Ovary (tissue), 9 donors: ENCODE measurements around the gene WDR81. TPM values are rescaled to one million over a fixed set of nuclear protein-coding genes. Genes with fewer than 3 reads are reported as not detected.
"Not testable (repeated sequence)": the region's sequence is repeated elsewhere in the genome, so short reads cannot be mapped to it uniquely, and the experiment has no call there.

Source experiments
- DNase-seq, 5 donors: peaks; one replicate each; pipeline ENCODE4 v3.0.0-alpha.2; 2019 to 2020
- H3K27ac ChIP-seq, 2 donors: fragments of 200-600 bp; one replicate each; pipeline versions ENCODE4 v1.5.1 to v1.8.0; 2019 to 2022
- H3K27me3 ChIP-seq: fragments of 200-600 bp; one replicate; pipeline ENCODE4 v1.8.0; 2022
- H3K36me3 ChIP-seq: fragments of 200-600 bp; sonication (generic); one replicate; pipeline ENCODE4 v1.5.1; 2019
- H3K4me1 ChIP-seq: one replicate; pipeline ENCODE4 v1.8.1; 2013; ENCODE audit warnings: mild to moderate bottlenecking, moderate library complexity; ENCODE audit not compliant: insufficient read depth
- H3K4me3 ChIP-seq: fragments of 200-600 bp; sonication (generic); one replicate; pipeline ENCODE4 v1.5.1; 2017
- H3K9me3 ChIP-seq, 2 donors: fragments of 200-600 bp in 1 of 2; sonication (generic) in 1 of 2; one replicate each; pipeline versions ENCODE4 v1.5.1 to v1.8.1; 2013 to 2019; ENCODE audit warnings: mild to moderate bottlenecking in 1 of 2, moderate library complexity in 1 of 2
- CTCF ChIP-seq, 3 donors: fragments of 450-650 bp in 2 of 3; fragments of 200-600 bp in 1 of 3; IDR thresholded peaks; one replicate each; pipeline versions ENCODE4 v1.5.1 to v1.8.0; 2016 to 2022; ENCODE audit warnings: antibody characterized with exemption in 3 of 3, mild to moderate bottlenecking in 1 of 3
- EP300 ChIP-seq: sonication (generic); formaldehyde crosslinking; IDR thresholded peaks from one replicate; pipeline ENCODE4 v1.6.1; 2017; ENCODE audit warnings: antibody characterized with exemption
- POLR2A ChIP-seq: fragments of 450-650 bp; IDR thresholded peaks from one replicate; pipeline ENCODE4 v1.6.1; 2017; ENCODE audit warnings: antibody characterized with exemption, mild to moderate bottlenecking, moderate library complexity
- WGBS, 3 donors: extraction: QIAGEN DNeasy Blood & Tissue Kit in 1 of 3; methylation state at CpG; one replicate each; pipeline versions ENCODE4 v1.1.5 to v1.1.7; 2013 to 2017; 5-methylcytosine and 5-hydroxymethylcytosine counted together
- intact Hi-C, 4 donors: fragments of 100-400 bp; cut with DNase I; formaldehyde crosslinking; loops; one replicate each; pipeline versions ENCODE4 v1.11.0 to v1.15.1; 2022 to 2023
- polyA plus RNA-seq, 2 donors: library from polyadenylated mRNA; stranded (reverse); fragments of 200-250 nt in 1 of 2; fragments of 350-450 nt in 1 of 2; fragmentation: Illumina TruSeq in 1 of 2; extraction: RNeasy Lipid Tissue Mini Kit (QIAGEN cat#74804) in 1 of 2; gene quantifications; one replicate each; pipeline ENCODE4 v1.2.3, GENCODE V29; 2013 to 2014
- total RNA-seq, 7 donors: library from RNA; depleted of rRNA in 2 of 7; stranded (reverse); fragments of >200 nt in 2 of 7; fragmentation: NEBNext Ultra II Directional in 3 of 7; extraction: Animal tissue kit (Norgen Biotek cat#: 25700) in 3 of 7; gene quantifications; one replicate each; pipeline versions ENCODE4 v1.1.0 to v1.2.4, GENCODE V29; 2016 to 2023
- donor health status: DM: no; HTN: no; CAD: no; lungs with moderate emphysema.
- donor health status: DM: no; HTN: no; CAD: no.
- donor health status: Bipolar disorder and iron deficiency.
- donor health status: DM: yes; HTN: yes; CAD: no.
- donor health status: DM: no; HTN: no; CAD: no.
- donor health status: DM: yes; HTN: yes; CAD: no.

The WDR81 gene
- total and polyA plus RNA-seq, 9 donors, result 1.3 to 59.4 (median 36.2) TPM

GRCh38 chr17:1720856-1721386 lies 3.6 kb upstream of the WDR81 start:
- Histone ChIP-seq H3K27me3 (no peaks in the 10 kb centered on the region), H3K4me1 (peaks cover 11% of the 10 kb centered on the region), H3K27ac (no peak overlapping the region), H3K4me3 (no peak overlapping the region), H3K9me3 (no peaks in the 10 kb centered on the region), H3K36me3 (no peaks in the 10 kb centered on the region)
- DNase-seq, result peak; percentile 66 to 79 (median 75)
- WGBS, 3 donors, result 34 to 42% (median 39%) methylated on average over 11 of the region's 11 CpGs
- TF ChIP-seq EP300, result no peak
- no peak for TF ChIP-seq POLR2A
- TF ChIP-seq CTCF (IDR thresholded peaks at IDR 0.05), result peak; percentile 95 to 96 (median 96)
- intact Hi-C loops, result loop anchor here in 3 of 4 donors (2.0 to 5.0 kb wide), 2 partner anchors 61 to 62 kb away; no protein-coding TSS in a partner anchor

- H3K4me1 ChIP-seq, result peaks cover 11% of the 10 kb centered on the region
- DNase-seq, H3K9me3 ChIP-seq, H3K27ac ChIP-seq, H3K4me3 ChIP-seq, H3K27me3 ChIP-seq, H3K36me3 ChIP-seq: not testable (repeated sequence)
- intact Hi-C loops, result loop anchor here in 1 of 4 donors (5.0 kb wide), 1 partner anchor 60 kb away; no protein-coding TSS in a partner anchor
- 91 to 96% (median 95%) methylated on average over 8 of the region's 8 CpGs for WGBS, 3 donors
These were observed 2.5 kb upstream of the WDR81 start for GRCh38 chr17:1722022-1722421.

- WGBS, 3 donors, result 17 to 38% (median 20%) methylated on average over 27 to 51 of the region's 51 CpGs
- peak in 2 of 5 donors; percentile 30 to 51 for DNase-seq
- intact Hi-C loops, result loop anchor here in 3 of 4 donors (5.0 kb wide), 2 partner anchors 37 to 57 kb away; partner anchors contain the start of gene SERPINF1 (in 2 of the 3)
- peak overlapping the region; percentile 37 to 80 for H3K27ac ChIP-seq
- H3K4me1 ChIP-seq, result peaks cover 13% of the 10 kb centered on the region
- H3K36me3 ChIP-seq, result no peaks in the 10 kb centered on the region
- TF ChIP-seq POLR2A (no peak), EP300 (no peak), CTCF (IDR thresholded peaks at IDR 0.05) (no peak)
- H3K27me3 ChIP-seq, result no peaks in the 10 kb centered on the region
- no peaks in the 10 kb centered on the region for H3K9me3 ChIP-seq
- peak overlapping the region; percentile 59 for H3K4me3 ChIP-seq
These were observed 551 bp downstream of the WDR81 start for GRCh38 chr17:1724869-1725641.

GRCh38 chr17:1725642-1726511 lies 1.4 kb downstream of the WDR81 start:
- Histone ChIP-seq H3K27ac (no peak overlapping the region), H3K4me1 (peaks cover 17% of the 10 kb centered on the region), H3K9me3 (no peaks in the 10 kb centered on the region), H3K36me3 (no peaks in the 10 kb centered on the region), H3K4me3 (no peak overlapping the region), H3K27me3 (no peaks in the 10 kb centered on the region)
- peak; percentile 18 to 48 (median 35) for DNase-seq
- intact Hi-C loops, result loop anchor here in 2 of 4 donors (5.0 kb wide), 1 partner anchor 36 kb away; the partner anchor contains the start of gene SERPINF1 (in 2 of the 2)
- WGBS, 3 donors, result 92 to 94% (median 93%) methylated on average over 54 of the region's 54 CpGs
- no peak for TF ChIP-seq CTCF (IDR thresholded peaks at IDR 0.05)
- no peak for TF ChIP-seq POLR2A
- TF ChIP-seq EP300, result no peak
